GM18861 (cell line): ENCODE results near the gene BMX.

ENCODE experiments used
- ATAC-seq: cut with Tn5 transposase; IDR thresholded peaks from one replicate; pipeline ENCODE4 v1.9.1; 2021; ENCODE audit not compliant: unreplicated experiment

Gene BMX

GRCh38 chrX:15567886-15568616, 67.4 kb downstream of the BMX start:
- no peak for ATAC-seq

DNA sequence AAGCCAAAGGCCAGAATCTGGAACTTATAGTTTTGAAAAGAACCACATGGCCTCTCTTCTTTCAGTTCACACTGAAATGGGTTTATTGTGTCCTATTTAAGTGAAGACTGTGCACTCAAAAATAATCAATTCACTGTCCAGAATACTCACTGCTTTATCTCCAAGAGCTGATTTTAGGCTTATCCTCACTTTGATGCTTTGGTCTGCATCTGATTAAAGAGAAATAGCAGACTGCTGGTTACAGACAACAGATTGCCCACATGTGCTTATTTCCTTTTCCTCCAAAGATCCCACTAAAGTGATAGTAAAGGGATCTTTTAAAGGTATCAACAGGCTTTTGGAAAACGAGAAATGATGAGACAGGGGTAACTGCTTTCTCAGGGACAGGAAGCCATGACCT, 69.5 kb downstream of the BMX start:
- ATAC-seq: no peak

- ATAC-seq: no peak
Measured at GRCh38 chrX:15574017-15574416, 73.4 kb downstream of the BMX start.

DNA sequence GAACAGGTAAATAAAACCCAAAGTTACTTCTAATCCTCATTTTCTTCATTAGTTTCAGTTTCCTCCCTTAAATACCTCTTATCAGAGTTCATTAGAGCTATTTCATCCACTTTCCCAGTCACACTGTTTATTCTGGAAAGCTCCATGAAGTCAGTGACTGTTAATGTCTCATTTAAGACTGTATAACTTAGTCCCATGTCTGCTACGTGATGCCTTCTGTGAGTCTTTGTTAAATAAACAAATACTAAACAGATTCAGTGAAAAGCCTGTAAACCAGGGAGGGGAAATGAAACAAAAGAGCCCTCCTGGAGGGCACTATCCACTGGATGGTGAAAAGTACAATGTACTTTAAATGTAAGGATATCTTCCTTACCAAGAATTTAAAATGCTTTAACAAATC, 75.4 kb downstream of the BMX start:
- ATAC-seq: no peak

- no peak for ATAC-seq
Measured at GRCh38 chrX:15579778-15580747, 79.5 kb downstream of the BMX start.

GRCh38 chrX:15594371-15594770, 93.8 kb downstream of the BMX start:
- ATAC-seq: no peak

DNA sequence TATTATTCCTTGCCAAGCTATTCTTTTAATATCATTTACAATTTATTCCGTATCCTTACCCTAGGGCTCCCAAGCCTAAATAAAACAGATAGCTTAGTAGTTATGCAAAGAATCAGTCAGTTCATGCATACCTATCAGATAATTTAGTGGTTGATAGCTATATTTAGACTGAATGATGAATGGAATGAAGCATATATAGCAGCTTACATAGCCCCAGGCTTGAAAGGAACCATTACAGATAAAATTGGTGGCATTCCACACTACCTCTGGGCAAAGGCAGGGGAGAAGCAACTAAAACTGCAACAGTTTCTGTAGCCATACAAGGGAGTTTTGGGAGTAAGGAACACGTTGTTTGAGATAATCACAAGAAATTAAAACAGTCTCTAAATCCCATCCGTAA, 97.4 kb downstream of the BMX start:
- ATAC-seq: no peak

GRCh38 chrX:15599461-15599860, 98.9 kb downstream of the BMX start:
- ATAC-seq: no peak

GRCh38 chrX:15600049-15600448, 99.4 kb downstream of the BMX start:
- no peak for ATAC-seq

DNA sequence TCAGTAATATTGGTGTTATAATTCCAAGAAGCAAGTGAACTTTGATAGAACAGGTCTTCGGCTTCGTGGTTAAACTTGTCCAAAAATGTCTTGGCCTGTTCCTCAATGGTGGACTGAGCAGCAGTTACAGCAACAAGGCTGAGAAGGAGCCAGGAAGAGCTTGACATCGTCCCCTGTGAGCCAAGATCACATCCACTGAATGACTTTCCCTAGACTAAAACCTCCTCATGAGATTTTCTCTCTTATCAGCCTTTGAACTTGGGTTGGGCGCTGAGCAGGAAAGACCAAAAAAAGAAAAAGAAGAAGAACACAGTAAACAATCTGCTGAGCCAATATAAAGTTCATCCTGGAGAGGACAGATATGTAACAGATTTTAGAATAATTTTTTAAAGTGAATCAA, 100.1 kb downstream of the BMX start, which contains the start of gene ACE2:
Gene ACE2 (minus strand): TSS at position 216 of the 400 bp plus-strand sequence. CDS start 49 bp downstream, at position 167.
- no peak for ATAC-seq

GRCh38 chrX:15601932-15602331, 101.3 kb downstream of the BMX start:
- ATAC-seq: no peak

DNA sequence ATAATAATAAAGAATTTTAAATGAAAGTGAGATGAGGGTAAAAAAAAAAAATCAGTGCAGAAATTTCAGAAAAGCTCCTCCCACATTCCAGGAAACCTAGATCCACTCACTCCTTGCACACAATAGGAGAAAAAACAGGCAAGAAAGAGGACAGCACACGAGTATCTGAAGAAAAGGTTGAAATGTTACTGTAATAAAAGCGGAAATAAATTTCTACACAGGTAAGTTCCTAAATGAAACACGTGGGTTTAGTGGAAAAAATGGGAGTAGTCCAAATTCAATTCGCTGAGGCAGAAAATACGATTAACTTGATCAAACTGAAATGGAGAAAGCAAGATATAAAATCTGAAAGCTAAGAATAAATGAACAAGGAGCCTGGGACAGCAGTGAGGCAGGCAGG, 102.2 kb downstream of the BMX start:
- no peak for ATAC-seq

GRCh38 chrX:15605226-15605625, 104.6 kb downstream of the BMX start:
- no peak for ATAC-seq
